HEK293 (cell line): ENCODE results near the gene RASSF1.
A peak's percentile ranks its signal among the peaks of the same experiment; 100 is the strongest.

Experiments used
- GLIS2 ChIP-seq: fragments of 450-650 bp; formaldehyde crosslinking; IDR thresholded peaks from 2 replicates; pipeline ENCODE4 v1.5.1; 2016; ENCODE audit warnings: missing biosample characterization, missing genetic modification characterization
- HOXC10 ChIP-seq: sonication (generic); formaldehyde crosslinking; IDR thresholded peaks from 2 replicates; pipeline ENCODE4 v1.8.1; 2023; ENCODE audit warnings: mild to moderate bottlenecking, missing genetic modification reagents
- REPIN1 ChIP-seq: fragments of 450-650 bp; formaldehyde crosslinking; IDR thresholded peaks from 2 replicates; pipeline ENCODE4 v1.5.1; 2017; ENCODE audit warnings: missing biosample characterization, missing genetic modification characterization, low read depth
- TCF7L2 ChIP-seq: IDR thresholded peaks from 2 replicates; pipeline ENCODE4 v1.6.1; 2011; ENCODE audit warnings: low read depth, mild to moderate bottlenecking, inconsistent platforms, low read length, moderate library complexity, borderline replicate concordance
- TRIM28 ChIP-seq: IDR thresholded peaks from 2 replicates; pipeline ENCODE4 v1.6.1; 2011; ENCODE audit warnings: low read length, control low read depth, borderline replicate concordance
- ZEB2 ChIP-seq: fragments of 450-650 bp; formaldehyde crosslinking; IDR thresholded peaks from 2 replicates; pipeline ENCODE4 v1.5.1; 2016; ENCODE audit warnings: missing biosample characterization, missing genetic modification characterization
- ZFP37 ChIP-seq: fragments of 450-650 bp; formaldehyde crosslinking; IDR thresholded peaks from 2 replicates; pipeline ENCODE4 v1.5.1; 2016; ENCODE audit warnings: missing biosample characterization, missing genetic modification characterization
- ZFP41 ChIP-seq: fragments of 450-650 bp; formaldehyde crosslinking; IDR thresholded peaks from 2 replicates; pipeline ENCODE4 v1.5.1; 2016; ENCODE audit warnings: missing biosample characterization, missing genetic modification characterization, borderline replicate concordance
- ZNF112 ChIP-seq: fragments of 450-650 bp; formaldehyde crosslinking; IDR thresholded peaks from 2 replicates; pipeline ENCODE4 v1.5.0; 2017; ENCODE audit warnings: missing biosample characterization, missing genetic modification characterization
- ZNF2 ChIP-seq: fragments of 450-650 bp; formaldehyde crosslinking; IDR thresholded peaks from 2 replicates; pipeline ENCODE4 v1.5.1; 2016; ENCODE audit warnings: missing biosample characterization, missing genetic modification characterization
- ZNF214 ChIP-seq: fragments of 450-650 bp; formaldehyde crosslinking; IDR thresholded peaks from 2 replicates; pipeline ENCODE4 v1.5.1; 2017; ENCODE audit warnings: missing biosample characterization, mild to moderate bottlenecking, missing genetic modification characterization, borderline replicate concordance
- ZNF221 ChIP-seq: fragments of 450-650 bp; formaldehyde crosslinking; IDR thresholded peaks from 2 replicates; pipeline ENCODE4 v1.5.1; 2017; ENCODE audit warnings: missing biosample characterization, missing genetic modification characterization, borderline replicate concordance
- ZNF23 ChIP-seq: fragments of 450-650 bp; formaldehyde crosslinking; IDR thresholded peaks from 2 replicates; pipeline ENCODE4 v1.5.1; 2016; ENCODE audit warnings: missing biosample characterization, missing genetic modification characterization, borderline replicate concordance
- ZNF302 ChIP-seq: fragments of 450-650 bp; formaldehyde crosslinking; IDR thresholded peaks from 2 replicates; pipeline ENCODE4 v1.5.1; 2016; ENCODE audit warnings: missing biosample characterization, missing genetic modification characterization, low read depth
- ZNF521 ChIP-seq: fragments of 450-650 bp; formaldehyde crosslinking; IDR thresholded peaks from 2 replicates; pipeline ENCODE4 v1.5.1; 2017; ENCODE audit warnings: missing biosample characterization, mild to moderate bottlenecking, missing genetic modification characterization
- ZNF626 ChIP-seq: fragments of 450-650 bp; sonication (Bioruptor Pico); formaldehyde crosslinking; IDR thresholded peaks from 2 replicates; pipeline ENCODE4 v1.5.1; 2018; ENCODE audit warnings: missing biosample characterization, missing genetic modification characterization, inconsistent platforms
- ZNF654 ChIP-seq: fragments of 450-650 bp; formaldehyde crosslinking; IDR thresholded peaks from 2 replicates; pipeline ENCODE4 v1.5.1; 2016; ENCODE audit warnings: low read depth, missing biosample characterization, missing genetic modification characterization
- TF ChIP-seq, protein P1 (sequence below): fragments of 450-650 bp; formaldehyde crosslinking; IDR thresholded peaks from 2 replicates; pipeline ENCODE4 v1.5.1; 2016; ENCODE audit warnings: missing biosample characterization, missing genetic modification characterization
- TF ChIP-seq, protein P2 (sequence below): fragments of 450-650 bp; formaldehyde crosslinking; IDR thresholded peaks from 2 replicates; pipeline ENCODE4 v1.5.1; 2016; ENCODE audit warnings: missing biosample characterization, missing genetic modification characterization
- TF ChIP-seq, protein P3 (sequence below): fragments of 450-650 bp; formaldehyde crosslinking; IDR thresholded peaks from 2 replicates; pipeline ENCODE4 v1.5.1; 2016; ENCODE audit warnings: missing biosample characterization, missing genetic modification characterization
- TF ChIP-seq, protein P4 (sequence below): fragments of 450-650 bp; formaldehyde crosslinking; IDR thresholded peaks from 2 replicates; pipeline ENCODE4 v1.5.1; 2016; ENCODE audit warnings: missing biosample characterization, missing genetic modification characterization, low read depth
- TF ChIP-seq, protein P5 (sequence below): fragments of 450-650 bp; formaldehyde crosslinking; IDR thresholded peaks from 2 replicates; pipeline ENCODE4 v1.5.1; 2016; ENCODE audit warnings: missing biosample characterization, missing genetic modification characterization
- TF ChIP-seq, protein P6 (sequence below): fragments of 450-650 bp; formaldehyde crosslinking; IDR thresholded peaks from 2 replicates; pipeline ENCODE4 v1.5.1; 2016; ENCODE audit warnings: missing biosample characterization, missing genetic modification characterization

Gene RASSF1

DNA sequence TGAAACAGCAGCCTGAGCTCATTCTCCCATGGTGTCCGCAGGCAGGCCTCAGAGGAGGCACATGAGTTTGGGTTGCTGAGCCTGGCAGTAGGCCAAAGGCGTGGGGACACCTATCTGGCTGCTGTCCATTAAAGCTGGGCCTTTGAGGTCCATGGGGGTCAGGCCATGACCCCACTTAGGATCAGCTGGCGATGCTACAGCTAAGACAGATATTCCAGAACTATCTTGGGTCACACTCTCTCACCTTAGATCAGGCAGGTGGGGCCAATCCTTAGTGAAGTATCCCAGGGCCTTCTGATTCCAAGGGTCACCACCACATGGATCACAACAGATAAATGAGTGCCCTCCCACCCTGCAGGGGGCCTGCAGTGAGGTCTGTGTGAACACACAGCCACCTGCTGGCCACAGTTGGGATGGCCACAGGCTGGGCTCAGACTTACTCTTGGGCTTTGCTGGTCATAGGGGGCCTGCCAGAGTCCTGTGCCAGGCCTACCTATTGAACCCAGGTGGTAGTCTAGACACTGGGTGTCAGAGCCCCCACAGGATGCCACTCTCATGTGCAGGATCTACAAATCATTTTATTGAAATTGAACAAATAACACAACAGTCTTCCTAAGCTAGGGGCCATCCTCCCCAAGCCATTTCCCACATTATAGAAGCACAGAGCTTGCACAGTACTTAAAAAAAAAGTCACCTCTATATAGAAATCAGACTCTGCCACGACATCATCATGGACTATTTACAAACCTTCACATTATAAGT, 16.1 kb downstream of the RASSF1 start (continued):
- TF ChIP-seq, protein P1, sequence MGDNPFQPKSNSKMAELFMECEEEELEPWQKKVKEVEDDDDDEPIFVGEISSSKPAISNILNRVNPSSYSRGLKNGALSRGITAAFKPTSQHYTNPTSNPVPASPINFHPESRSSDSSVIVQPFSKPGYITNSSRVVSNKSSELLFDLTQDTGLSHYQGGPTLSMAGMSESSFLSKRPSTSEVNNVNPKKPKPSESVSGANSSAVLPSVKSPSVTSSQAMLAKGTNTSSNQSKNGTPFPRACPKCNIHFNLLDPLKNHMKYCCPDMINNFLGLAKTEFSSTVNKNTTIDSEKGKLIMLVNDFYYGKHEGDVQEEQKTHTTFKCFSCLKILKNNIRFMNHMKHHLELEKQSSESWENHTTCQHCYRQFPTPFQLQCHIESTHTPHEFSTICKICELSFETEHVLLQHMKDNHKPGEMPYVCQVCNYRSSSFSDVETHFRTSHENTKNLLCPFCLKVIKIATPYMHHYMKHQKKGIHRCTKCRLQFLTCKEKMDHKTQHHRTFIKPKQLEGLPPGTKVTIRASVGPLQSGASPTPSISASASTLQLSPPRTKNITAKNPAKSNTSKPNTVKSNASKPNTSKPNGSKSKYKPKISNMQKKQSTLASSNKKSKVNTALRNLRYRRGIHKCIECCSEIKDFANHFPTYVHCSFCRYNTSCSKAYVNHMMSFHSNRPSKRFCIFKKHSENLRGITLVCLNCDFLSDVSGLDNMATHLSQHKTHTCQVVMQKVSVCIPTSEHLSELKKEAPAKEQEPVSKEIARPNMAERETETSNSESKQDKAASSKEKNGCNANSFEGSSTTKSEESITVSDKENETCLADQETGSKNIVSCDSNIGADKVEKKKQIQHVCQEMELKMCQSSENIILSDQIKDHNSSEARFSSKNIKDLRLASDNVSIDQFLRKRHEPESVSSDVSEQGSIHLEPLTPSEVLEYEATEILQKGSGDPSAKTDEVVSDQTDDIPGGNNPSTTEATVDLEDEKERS (tag by site-specific recombination), result no peak
- TF ChIP-seq HOXC10 (CRISPR knock-in tag) (no peak), ZNF654 (tag by site-specific recombination) (peak; percentile 82), REPIN1 (no peak), ZNF221 (tag by site-specific recombination) (no peak), GLIS2 (tag by site-specific recombination) (peak; percentile 93), ZFP37 (no peak), ZNF521 (tag by site-specific recombination) (no peak), ZNF214 (tag by site-specific recombination) (no peak), TRIM28 (no peak), ZNF23 (tag by site-specific recombination) (no peak), ZNF302 (no peak), ZNF2 (tag by site-specific recombination) (peak; percentile 62; the same call in 1 of the 2 replicates), ZEB2 (tag by site-specific recombination) (0 out of 2 replicates have a peak, but pooled peaks have one; percentile 43), ZNF112 (tag by site-specific recombination) (no peak), ZNF626 (tag by site-specific recombination) (no peak), TCF7L2 (no peak), ZFP41 (tag by site-specific recombination) (no peak)
- TF ChIP-seq, protein P2, sequence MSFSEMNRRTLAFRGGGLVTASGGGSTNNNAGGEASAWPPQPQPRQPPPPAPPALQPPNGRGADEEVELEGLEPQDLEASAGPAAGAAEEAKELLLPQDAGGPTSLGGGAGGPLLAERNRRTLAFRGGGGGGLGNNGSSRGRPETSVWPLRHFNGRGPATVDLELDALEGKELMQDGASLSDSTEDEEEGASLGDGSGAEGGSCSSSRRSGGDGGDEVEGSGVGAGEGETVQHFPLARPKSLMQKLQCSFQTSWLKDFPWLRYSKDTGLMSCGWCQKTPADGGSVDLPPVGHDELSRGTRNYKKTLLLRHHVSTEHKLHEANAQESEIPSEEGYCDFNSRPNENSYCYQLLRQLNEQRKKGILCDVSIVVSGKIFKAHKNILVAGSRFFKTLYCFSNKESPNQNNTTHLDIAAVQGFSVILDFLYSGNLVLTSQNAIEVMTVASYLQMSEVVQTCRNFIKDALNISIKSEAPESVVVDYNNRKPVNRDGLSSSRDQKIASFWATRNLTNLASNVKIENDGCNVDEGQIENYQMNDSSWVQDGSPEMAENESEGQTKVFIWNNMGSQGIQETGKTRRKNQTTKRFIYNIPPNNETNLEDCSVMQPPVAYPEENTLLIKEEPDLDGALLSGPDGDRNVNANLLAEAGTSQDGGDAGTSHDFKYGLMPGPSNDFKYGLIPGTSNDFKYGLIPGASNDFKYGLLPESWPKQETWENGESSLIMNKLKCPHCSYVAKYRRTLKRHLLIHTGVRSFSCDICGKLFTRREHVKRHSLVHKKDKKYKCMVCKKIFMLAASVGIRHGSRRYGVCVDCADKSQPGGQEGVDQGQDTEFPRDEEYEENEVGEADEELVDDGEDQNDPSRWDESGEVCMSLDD, result 0 out of 2 replicates have a peak, but pooled peaks have one; percentile 30
- TF ChIP-seq, protein P3, sequence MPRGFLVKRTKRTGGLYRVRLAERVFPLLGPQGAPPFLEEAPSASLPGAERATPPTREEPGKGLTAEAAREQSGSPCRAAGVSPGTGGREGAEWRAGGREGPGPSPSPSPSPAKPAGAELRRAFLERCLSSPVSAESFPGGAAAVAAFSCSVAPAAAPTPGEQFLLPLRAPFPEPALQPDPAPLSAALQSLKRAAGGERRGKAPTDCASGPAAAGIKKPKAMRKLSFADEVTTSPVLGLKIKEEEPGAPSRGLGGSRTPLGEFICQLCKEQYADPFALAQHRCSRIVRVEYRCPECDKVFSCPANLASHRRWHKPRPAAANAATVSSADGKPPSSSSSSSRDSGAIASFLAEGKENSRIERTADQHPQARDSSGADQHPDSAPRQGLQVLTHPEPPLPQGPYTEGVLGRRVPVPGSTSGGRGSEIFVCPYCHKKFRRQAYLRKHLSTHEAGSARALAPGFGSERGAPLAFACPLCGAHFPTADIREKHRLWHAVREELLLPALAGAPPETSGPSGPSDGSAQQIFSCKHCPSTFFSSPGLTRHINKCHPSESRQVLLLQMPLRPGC (tag by site-specific recombination), result no peak
- TF ChIP-seq, protein P4, sequence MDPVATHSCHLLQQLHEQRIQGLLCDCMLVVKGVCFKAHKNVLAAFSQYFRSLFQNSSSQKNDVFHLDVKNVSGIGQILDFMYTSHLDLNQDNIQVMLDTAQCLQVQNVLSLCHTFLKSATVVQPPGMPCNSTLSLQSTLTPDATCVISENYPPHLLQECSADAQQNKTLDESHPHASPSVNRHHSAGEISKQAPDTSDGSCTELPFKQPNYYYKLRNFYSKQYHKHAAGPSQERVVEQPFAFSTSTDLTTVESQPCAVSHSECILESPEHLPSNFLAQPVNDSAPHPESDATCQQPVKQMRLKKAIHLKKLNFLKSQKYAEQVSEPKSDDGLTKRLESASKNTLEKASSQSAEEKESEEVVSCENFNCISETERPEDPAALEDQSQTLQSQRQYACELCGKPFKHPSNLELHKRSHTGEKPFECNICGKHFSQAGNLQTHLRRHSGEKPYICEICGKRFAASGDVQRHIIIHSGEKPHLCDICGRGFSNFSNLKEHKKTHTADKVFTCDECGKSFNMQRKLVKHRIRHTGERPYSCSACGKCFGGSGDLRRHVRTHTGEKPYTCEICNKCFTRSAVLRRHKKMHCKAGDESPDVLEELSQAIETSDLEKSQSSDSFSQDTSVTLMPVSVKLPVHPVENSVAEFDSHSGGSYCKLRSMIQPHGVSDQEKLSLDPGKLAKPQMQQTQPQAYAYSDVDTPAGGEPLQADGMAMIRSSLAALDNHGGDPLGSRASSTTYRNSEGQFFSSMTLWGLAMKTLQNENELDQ (tag by site-specific recombination), result no peak
- TF ChIP-seq, protein P5, sequence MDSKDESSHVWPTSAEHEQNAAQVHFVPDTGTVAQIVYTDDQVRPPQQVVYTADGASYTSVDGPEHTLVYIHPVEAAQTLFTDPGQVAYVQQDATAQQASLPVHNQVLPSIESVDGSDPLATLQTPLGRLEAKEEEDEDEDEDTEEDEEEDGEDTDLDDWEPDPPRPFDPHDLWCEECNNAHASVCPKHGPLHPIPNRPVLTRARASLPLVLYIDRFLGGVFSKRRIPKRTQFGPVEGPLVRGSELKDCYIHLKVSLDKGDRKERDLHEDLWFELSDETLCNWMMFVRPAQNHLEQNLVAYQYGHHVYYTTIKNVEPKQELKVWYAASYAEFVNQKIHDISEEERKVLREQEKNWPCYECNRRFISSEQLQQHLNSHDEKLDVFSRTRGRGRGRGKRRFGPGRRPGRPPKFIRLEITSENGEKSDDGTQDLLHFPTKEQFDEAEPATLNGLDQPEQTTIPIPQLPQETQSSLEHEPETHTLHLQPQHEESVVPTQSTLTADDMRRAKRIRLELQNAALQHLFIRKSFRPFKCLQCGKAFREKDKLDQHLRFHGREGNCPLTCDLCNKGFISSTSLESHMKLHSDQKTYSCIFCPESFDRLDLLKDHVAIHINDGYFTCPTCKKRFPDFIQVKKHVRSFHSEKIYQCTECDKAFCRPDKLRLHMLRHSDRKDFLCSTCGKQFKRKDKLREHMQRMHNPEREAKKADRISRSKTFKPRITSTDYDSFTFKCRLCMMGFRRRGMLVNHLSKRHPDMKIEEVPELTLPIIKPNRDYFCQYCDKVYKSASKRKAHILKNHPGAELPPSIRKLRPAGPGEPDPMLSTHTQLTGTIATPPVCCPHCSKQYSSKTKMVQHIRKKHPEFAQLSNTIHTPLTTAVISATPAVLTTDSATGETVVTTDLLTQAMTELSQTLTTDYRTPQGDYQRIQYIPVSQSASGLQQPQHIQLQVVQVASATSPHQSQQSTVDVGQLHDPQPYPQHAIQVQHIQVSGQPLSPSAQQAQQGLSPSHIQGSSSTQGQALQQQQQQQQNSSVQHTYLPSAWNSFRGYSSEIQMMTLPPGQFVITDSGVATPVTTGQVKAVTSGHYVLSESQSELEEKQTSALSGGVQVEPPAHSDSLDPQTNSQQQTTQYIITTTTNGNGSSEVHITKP (tag by site-specific recombination), result no peak
- TF ChIP-seq, protein P6, sequence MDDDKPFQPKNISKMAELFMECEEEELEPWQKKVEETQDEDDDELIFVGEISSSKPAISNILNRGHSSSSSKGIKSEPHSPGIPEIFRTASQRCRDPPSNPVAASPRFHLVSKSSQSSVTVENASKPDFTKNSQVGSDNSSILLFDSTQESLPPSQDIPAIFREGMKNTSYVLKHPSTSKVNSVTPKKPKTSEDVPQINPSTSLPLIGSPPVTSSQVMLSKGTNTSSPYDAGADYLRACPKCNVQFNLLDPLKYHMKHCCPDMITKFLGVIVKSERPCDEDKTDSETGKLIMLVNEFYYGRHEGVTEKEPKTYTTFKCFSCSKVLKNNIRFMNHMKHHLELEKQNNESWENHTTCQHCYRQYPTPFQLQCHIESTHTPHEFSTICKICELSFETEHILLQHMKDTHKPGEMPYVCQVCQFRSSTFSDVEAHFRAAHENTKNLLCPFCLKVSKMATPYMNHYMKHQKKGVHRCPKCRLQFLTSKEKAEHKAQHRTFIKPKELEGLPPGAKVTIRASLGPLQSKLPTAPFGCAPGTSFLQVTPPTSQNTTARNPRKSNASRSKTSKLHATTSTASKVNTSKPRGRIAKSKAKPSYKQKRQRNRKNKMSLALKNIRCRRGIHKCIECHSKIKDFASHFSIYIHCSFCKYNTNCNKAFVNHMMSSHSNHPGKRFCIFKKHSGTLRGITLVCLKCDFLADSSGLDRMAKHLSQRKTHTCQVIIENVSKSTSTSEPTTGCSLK, result no peak
